ENCODE data around the gene SIN3A.

SIN3A gene

DNA sequence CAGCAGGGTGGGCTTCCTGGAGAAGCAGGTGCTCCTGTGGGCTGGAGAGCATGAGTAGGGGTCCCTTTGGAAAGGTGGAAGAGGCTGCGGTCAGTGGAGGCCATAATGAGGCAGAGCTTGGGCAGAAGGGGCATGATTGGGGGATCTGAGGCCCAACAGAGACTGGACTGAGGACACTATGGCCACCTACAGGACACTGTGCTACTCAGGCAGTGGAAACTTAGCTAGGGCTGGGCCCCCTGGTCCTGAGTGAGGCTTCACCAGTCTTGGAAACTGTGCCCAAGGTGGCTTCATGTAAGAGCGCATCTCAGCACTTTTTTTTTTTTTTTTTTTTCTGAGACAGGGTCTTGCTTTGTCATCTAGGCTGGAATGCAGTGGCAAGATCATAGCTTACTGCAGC lies 121.9 kb downstream of the SIN3A start:
- H3K79me2 ChIP-seq (ENCODE audit: control insufficient read depth, low read length): no peaks in the 10 kb centered on the region
- TF ChIP-seq EZH2phosphoT487 (IDR thresholded peaks at IDR 0.05; ENCODE audit: borderline replicate concordance, low read length): no peak
- TF ChIP-seq, protein P1, sequence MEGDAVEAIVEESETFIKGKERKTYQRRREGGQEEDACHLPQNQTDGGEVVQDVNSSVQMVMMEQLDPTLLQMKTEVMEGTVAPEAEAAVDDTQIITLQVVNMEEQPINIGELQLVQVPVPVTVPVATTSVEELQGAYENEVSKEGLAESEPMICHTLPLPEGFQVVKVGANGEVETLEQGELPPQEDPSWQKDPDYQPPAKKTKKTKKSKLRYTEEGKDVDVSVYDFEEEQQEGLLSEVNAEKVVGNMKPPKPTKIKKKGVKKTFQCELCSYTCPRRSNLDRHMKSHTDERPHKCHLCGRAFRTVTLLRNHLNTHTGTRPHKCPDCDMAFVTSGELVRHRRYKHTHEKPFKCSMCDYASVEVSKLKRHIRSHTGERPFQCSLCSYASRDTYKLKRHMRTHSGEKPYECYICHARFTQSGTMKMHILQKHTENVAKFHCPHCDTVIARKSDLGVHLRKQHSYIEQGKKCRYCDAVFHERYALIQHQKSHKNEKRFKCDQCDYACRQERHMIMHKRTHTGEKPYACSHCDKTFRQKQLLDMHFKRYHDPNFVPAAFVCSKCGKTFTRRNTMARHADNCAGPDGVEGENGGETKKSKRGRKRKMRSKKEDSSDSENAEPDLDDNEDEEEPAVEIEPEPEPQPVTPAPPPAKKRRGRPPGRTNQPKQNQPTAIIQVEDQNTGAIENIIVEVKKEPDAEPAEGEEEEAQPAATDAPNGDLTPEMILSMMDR (IDR thresholded peaks at IDR 0.05; ENCODE audit: low read depth, low read length, poor library complexity, severe bottlenecking): no peak
- H3K27ac ChIP-seq (ENCODE audit: low read depth, low read length): no peak overlapping the region
- H3F3A ChIP-seq (ENCODE audit: control insufficient read depth, insufficient read depth): peaks cover 3% of the 10 kb centered on the region; the same call in 1 of the 2 replicates
- no peak overlapping the region for H3K4me2 ChIP-seq (ENCODE audit: low read length)
- H3K4me3 ChIP-seq (ENCODE audit: low read length): no peak overlapping the region
- H3K9me2 ChIP-seq (replicated peaks; ENCODE audit: control insufficient read depth, low read length): no peaks in the 10 kb centered on the region
- H3K27me3 ChIP-seq (ENCODE audit: control insufficient read depth, low read length): no peaks in the 10 kb centered on the region
- no peaks in the 10 kb centered on the region for H4K20me1 ChIP-seq (ENCODE audit: control insufficient read depth, insufficient read depth, low read depth, low read length)
- no peaks in the 10 kb centered on the region for H3K9me3 ChIP-seq (ENCODE audit: control insufficient read depth, insufficient read depth, low read length)
- H3K4me1 ChIP-seq (ENCODE audit: control insufficient read depth, low read length): peaks cover 27% of the 10 kb centered on the region
- no peaks in the 10 kb centered on the region for H3K36me3 ChIP-seq (ENCODE audit: control insufficient read depth, low read length)

DNA sequence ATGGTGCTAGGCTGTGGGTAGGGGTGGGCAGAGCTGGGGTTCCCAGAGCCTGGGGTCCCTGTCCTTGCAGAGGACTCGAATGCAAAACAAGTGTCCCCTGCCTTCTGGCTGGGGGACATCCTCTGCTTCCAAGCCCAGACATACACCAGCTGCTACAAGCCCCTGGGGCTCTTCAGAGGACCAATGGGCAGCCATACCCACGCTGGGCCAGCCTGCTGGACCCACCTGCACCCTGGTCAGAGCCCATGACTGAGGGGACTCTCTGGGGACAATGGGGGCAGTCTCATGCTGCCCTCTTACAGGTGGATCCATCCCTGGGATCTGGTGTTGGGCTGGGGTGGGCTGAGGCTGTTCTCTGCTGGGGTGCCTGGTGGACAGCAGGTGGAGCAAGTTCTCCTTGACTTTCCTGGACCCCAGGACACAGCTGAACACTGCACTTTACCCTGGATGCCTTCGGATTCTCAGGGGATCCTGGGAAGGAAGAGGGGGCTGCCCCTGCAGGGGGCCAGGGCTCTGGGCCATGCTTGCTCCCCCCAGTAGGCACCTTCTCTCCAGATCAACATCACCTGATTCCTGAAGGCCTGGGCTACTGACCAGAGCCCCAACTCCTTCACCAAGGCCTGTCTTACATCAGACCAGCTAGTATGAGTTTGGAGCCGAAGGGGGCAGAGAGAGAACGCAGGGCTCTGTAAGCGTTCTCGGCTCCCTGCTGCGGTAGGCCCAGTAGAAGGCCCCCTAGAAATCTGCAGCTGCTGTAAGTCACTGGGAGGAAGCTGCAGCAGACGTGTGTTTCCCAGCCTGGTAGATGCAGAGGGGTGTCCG lies 122.8 kb downstream of the SIN3A start:
- no peaks in the 10 kb centered on the region for H3K36me3 ChIP-seq (ENCODE audit: control insufficient read depth, low read length)
- H3F3A ChIP-seq (ENCODE audit: control insufficient read depth, insufficient read depth): no peaks in the 10 kb centered on the region
- no peak overlapping the region for H3K4me2 ChIP-seq (ENCODE audit: low read length)
- no peak for TF ChIP-seq EZH2phosphoT487 (IDR thresholded peaks at IDR 0.05; ENCODE audit: borderline replicate concordance, low read length)
- TF ChIP-seq, protein P1 (IDR thresholded peaks at IDR 0.05; ENCODE audit: low read depth, low read length, poor library complexity, severe bottlenecking): peak; percentile 8
- H4K20me1 ChIP-seq (ENCODE audit: control insufficient read depth, insufficient read depth, low read depth, low read length): no peaks in the 10 kb centered on the region
- peaks cover 27% of the 10 kb centered on the region for H3K4me1 ChIP-seq (ENCODE audit: control insufficient read depth, low read length)
- H3K27me3 ChIP-seq (ENCODE audit: control insufficient read depth, low read length): no peaks in the 10 kb centered on the region
- H3K9me2 ChIP-seq (replicated peaks; ENCODE audit: control insufficient read depth, low read length): no peaks in the 10 kb centered on the region
- H3K79me2 ChIP-seq (ENCODE audit: control insufficient read depth, low read length): no peaks in the 10 kb centered on the region
- H3K4me3 ChIP-seq (ENCODE audit: low read length): no peak overlapping the region
- H3K27ac ChIP-seq (ENCODE audit: low read depth, low read length): no peak overlapping the region
- no peaks in the 10 kb centered on the region for H3K9me3 ChIP-seq (ENCODE audit: control insufficient read depth, insufficient read depth, low read length)

DNA sequence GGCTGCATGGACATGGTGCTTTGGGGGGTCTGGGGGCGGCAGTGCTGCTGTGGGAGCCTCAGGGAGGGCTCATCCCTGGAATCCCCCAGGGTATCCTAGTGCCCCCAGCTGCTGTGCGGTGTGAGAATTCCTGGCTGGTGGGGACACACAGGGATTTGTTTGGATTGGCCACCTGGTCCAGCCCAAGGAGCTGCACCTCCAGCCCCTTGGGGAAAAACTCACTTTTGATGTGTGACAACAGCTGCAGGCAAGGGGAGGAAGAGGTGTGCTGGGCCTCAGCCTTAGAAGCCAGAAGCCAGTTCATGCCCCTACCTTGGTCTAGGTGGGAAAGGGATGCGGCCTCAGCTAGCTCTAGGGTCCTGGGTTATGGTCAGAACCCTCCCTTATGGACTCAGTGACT lies 124.0 kb downstream of the SIN3A start:
- Histone ChIP-seq H3K79me2 (ENCODE audit: control insufficient read depth, low read length) (no peaks in the 10 kb centered on the region), H3K27ac (ENCODE audit: low read depth, low read length) (no peak overlapping the region), H3F3A (ENCODE audit: control insufficient read depth, insufficient read depth) (no peaks in the 10 kb centered on the region), H3K9me2 (replicated peaks; ENCODE audit: control insufficient read depth, low read length) (no peaks in the 10 kb centered on the region), H3K36me3 (ENCODE audit: control insufficient read depth, low read length) (no peaks in the 10 kb centered on the region), H3K4me3 (ENCODE audit: low read length) (no peak overlapping the region), H3K4me2 (ENCODE audit: low read length) (no peak overlapping the region), H3K4me1 (ENCODE audit: control insufficient read depth, low read length) (peaks cover 27% of the 10 kb centered on the region), H4K20me1 (ENCODE audit: control insufficient read depth, insufficient read depth, low read depth, low read length) (no peaks in the 10 kb centered on the region), H3K27me3 (ENCODE audit: control insufficient read depth, low read length) (no peaks in the 10 kb centered on the region), H3K9me3 (ENCODE audit: control insufficient read depth, insufficient read depth, low read length) (no peaks in the 10 kb centered on the region)
- TF ChIP-seq, protein P1 (IDR thresholded peaks at IDR 0.05; ENCODE audit: low read depth, low read length, poor library complexity, severe bottlenecking): no peak
- no peak for TF ChIP-seq EZH2phosphoT487 (IDR thresholded peaks at IDR 0.05; ENCODE audit: borderline replicate concordance, low read length)
